CD4-positive, alpha-beta T cell treated with Interleukin-10 for 1 hour (primary cell): ENCODE measurements around the gene TBC1D9B.

Source experiments
- DNase-seq: peaks from one replicate; pipeline ENCODE4 v3.0.0-alpha.2; 2020

TBC1D9B gene

DNA sequence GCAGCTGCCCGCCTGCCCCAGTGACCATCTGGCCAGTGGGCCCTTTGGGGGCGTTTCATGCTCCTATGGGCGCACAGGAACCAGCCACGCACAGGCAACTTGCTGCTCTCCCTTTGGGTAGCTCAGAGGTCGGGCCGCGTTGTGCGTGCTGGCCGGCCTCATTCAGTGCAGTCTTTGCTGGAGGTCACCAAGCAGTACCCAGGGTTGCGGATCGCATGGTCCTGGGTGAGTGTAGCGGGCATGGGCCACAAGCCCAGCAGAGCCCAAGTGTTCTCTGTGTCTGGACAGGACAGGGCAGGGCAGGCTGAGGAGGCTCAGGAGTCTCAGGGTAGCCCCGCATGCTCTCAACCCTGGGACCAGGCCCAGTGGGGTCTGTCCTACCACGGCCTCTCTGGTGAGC, 39.2 kb downstream of the TBC1D9B start:
- DNase-seq = no peak

DNA sequence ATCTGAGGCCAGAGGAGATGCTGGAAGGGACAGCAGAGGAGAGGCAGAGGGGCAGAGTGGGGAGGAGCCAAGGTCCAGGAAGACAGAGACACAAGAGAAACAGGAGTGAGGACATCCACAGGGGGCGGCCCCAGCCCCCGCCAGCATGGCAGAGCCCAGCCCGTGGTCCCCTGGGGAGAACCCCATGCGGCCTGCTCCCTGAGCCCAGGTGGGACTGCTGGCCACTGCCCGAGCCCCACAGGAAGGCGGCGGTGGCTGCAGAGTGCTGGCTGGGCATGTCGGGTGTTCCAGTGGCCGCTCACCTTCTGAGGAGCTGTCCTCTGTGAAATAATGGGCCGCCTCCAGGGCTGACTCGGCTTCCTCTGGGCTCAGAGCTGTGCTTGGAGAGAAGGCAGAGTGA, 40.2 kb downstream of the TBC1D9B start:
- DNase-seq = no peak

DNA sequence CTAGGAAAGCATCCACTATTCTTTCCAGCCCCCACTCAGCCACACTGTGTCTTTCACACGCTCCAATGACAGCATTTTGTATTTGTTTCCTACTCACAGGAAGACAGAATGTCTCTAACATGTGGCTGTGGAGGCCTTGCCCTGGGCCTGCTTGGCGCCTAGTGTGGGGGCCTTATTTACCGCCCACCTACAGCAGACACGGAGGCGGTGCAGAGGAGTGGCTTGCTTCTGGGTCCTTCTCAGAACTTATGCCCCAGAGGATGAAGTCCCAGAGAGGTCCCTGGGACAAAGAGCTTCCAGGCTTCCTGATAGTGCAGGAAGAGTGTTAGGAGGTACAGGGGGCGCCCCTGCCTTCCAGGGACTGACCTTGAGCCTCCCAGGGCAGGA, 40.6 kb downstream of the TBC1D9B start:
- DNase-seq = no peak

DNA sequence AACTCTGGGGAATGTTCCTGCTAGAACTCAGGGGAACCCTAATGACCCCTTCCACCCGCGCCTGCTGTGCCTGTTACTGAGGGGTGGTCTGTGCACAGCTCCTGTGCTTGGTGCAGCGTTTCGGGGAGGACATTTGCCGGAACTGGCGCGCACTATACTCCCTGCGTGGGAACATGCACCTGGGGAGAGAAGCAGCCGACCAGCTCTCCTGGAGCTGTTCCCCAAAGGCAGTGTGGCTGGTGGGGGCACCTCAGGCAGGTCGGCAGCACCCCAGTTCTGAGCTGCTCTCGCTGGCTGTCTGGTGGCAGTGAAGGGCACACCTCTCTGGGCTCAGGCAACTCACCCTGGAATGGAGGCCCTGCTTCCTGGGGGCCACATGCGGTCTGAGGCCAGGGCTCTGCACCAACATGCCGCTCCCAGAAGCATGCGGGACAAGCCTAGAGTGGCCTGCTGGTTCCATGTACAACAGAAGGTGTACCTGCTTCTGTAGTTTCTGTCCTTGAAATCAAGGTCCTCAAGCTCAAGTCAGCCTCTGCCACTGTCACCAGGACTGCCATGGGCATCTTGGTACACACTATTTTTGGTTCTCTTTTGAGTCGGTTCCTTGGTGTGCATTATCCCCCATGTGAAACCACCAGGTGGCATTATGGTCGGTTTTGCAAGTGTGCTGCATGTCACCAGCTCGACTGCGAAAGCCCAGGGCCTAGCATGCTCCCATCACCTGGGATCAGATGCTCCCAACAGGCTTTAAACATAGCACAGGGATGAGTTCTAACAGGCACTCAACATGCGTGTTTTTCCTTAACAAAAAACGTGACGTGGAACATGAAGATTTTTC, 41.2 kb downstream of the TBC1D9B start:
- DNase-seq = no peak

DNA sequence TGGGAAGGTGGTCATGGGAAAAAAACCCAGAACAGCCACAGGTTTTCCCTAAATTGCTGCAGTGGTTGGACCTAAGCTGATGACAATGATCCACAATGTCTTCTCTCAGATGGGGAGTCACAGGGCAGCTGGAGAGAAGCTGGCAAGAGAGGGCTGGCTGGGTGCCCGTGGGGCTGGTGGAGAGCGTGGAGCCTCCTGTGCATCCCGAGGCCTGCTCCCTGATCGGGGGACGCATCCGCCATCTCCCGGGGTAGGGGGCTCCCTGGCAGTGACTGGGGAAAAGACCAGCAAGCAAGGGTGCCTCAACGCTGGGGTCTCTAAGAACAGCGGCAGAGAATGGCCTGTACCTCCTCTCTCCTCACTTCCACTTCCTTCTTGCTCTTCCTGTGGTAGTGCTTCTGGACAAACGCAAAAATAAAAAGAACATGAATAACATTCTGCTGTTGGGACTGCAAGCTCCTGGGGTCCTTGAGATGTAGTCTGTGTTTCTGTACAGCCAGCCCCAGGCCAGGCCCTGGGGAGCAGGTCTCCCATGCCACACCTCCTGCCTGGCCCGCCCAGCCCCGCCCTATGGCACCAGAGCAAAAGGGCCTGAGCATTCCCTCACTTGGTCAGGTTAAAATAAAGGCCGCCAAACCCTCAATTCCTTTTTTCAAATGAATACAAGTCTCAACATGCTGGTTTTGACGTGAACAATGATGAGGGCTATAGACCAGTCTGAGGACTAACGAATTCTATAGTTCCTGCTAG, 42.0 kb downstream of the TBC1D9B start:
- no peak for DNase-seq

DNA sequence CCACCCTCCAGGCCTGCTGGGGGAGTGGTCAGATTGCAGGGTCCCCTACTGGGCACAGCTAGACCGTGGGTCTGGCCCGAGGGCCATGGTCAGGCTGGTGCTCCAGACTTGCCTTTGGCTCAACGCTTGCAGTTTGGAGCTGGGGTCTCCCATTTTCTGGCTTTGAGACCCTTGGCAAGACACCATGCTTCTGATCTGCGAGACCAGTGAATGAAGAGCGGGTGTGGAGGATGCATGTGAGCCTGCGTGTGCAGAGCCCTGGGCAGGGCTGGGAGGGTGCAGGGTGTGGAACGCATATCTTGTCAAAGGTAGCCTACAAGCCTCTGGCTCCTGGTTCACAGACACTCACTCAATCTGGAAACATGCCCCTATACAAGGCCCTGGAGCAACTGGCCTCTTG, 43.0 kb downstream of the TBC1D9B start:
- no peak for DNase-seq

DNA sequence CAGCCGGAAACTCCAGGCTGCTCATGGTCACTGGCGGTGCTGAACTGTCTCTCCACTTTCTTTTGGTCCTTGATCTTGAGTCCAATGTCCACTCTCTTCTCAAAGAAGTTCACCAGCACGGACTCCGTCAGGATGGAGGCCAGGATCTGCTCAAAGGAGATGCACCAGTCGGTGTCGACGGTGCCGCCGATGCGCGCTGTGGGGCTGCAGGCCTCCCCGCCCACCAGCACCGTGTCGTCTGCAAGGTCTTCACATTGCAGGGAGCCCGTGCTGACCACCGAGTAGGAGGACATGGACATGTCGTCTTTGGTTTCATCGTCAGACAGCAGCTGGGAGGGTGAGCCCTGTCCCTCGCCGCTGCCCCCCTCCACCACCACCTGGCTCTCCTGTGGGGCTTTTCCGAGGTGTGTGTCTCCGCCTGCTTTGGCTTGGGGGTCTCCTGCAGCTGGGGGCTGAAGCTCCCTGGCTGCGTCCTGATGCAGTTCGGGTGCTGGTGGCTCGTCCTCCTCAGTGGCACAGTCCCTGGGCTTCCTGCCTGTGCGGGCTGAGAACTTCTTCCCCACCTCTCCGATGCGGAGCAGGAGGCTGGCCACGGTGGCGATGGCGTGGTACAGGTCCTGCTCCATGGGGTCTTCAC, 44.1 kb downstream of the TBC1D9B start:
- no peak for DNase-seq

DNA sequence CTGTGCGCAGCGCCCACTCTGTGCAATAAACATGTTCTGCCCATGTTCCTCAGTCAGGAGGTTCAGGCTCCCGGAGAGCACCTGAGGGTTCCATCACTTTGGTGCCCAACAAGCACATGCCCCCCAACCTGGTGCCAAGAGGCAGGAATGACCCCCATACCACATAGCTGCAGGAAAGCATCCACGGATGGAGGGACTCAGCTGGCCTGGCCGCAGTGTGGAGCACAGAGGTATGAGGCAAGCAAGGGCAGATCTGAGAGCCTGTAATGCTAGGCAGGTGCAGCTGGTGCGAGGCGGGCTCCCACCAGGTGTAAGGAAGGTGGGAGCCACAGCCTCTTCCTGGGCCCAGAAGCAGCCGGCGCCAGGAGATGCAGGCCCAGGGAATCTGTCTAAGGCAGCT, 44.8 kb downstream of the TBC1D9B start:
- DNase-seq = no peak

DNA sequence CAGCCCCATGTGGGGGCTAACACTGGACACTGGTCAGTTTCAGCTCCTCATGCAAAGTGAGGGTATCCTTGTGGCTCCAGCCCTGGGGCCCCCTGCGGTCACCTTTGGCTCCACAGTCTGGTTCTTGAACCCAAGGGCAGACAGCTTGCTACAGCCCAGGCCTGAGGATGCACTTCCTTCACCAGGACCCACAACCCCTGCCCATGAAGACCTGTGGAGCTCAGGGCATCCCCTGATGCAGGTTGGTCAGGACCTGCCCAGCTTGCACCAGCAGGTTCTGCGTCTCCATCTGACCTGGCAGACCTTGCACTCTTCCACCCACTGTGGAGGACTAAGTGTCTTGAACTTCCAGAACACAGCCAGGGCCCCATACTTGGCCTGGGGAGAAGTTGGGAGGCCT, 45.4 kb downstream of the TBC1D9B start:
- DNase-seq = no peak

DNA sequence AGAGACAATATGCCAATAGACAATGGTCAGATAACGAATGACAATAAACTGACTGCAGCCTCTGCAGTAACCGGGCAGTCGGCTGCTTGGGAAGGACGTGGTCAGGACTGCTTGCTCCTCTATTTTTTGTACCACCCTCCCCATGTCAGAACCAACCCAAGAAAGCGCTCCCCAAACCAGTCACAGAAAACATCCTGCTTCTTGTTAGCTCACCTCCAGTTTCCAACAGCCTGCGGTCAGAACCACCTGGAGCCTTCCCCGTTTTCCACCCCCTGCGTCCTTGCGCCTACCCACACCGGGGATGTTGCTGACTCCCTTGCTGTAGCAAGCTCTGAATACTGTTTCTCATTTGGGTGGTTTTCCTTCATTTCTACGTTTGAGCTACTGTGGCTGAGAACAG, 47.4 kb downstream of the TBC1D9B start:
- no peak for DNase-seq

DNA sequence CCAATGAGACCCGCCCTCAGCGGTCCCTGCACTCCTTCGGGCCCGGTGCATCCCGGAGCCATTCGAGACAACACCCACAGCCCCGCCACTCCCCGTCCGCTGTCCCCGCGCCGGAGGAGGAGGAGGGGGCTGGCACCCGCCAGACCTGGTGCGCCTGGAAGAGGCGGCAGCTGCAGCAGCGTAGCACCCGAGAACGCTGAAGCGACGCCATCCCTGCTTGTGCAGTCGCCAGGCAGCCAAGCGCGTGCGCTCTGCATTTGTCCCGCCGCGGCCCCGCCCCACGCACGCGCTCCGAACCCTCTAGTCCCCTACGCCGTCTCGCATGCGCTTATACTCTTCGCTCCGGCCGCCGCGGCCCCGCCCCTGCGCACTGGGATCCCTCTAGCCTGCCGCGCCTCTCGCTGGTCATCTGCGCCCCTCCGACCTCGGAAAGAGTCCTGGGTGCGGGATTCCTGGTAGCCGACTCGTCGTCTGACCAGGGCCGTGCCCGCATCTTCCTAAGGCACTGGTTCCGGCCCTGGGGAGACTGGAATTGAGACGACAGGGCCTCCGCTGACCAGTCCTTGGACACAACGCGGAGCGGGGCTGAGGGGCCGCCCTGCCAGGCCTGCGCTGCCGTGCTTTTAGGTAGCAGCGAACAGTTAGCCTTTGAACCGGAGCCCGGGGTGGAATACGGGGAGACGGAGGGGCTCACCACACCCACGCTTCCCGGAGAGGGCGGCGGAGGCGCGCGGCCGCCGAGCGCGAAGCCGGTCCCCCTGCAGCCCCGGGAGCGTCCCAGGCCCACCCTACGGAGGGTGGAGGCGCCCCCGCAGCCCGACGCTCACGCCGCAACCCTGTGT, 48.9 kb downstream of the TBC1D9B start, which contains the start of gene MRNIP:
Gene MRNIP (minus strand): TSS at position 232 of the 842 bp plus-strand sequence. CDS start 21 bp downstream, at position 211.
- peak; percentile 88 for DNase-seq

DNA sequence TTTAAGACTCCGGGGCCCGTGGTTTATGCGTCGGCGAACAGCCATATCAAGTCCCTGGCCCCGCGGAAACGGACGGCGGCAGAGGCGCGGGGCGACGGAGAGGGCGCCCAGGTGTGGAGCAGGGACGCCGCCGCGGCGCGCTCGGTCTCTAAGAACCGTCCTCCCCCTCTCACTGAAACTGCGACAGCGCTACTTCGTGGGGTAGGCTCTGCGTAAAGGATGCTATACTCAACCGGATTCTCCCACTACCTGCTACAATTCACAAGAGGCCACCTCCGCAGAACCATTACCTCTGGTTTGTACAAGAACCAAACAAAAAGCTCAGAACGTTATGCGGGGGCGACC, 49.5 kb downstream of the TBC1D9B start:
- DNase-seq = peak; percentile 52

DNA sequence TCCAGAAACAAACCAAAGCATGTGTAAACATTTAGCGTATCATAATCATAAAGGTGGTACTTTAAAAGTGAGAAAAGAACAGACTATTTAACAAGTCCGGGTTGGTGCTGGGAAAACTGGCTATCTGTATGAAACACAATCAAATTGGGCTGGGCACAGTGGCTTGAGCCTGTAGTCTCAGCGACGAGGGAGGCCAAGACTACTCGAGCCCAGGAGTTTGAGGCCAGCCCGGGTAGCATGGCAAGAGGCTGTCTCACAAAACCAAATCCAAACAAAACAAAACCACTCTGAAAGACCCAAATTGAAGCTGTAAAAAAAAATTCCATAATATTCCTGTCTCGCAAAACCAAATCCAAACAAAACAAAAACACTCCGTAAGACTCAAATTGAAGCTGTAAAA, 53.3 kb downstream of the TBC1D9B start:
- no peak for DNase-seq

DNA sequence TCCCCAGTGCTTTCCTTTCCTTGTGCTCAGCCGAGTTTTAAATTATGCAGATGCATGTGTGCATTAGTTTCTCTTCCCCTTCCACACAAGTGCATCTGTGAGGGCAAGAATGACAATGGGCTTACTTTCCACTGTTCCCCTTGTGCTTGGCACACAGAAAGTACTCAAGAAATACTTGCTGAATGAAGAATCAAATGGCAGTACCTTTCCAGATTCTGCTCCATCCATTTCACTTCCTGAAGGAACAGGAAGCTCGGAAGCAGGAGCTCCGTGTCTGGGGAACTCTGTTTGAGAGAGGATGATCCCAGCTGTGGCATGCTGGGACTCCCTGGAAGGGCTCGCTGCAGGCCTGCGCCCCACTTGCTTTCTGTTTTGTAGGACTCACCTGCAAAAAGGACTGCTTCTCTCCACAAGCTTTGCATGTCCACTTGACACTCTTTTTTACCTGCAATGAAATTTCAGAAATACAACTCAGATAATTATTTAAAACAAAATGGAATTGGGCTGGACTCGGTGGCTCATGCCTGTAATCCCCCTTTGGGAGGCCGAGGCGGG, 54.6 kb downstream of the TBC1D9B start:
- DNase-seq = no peak

DNA sequence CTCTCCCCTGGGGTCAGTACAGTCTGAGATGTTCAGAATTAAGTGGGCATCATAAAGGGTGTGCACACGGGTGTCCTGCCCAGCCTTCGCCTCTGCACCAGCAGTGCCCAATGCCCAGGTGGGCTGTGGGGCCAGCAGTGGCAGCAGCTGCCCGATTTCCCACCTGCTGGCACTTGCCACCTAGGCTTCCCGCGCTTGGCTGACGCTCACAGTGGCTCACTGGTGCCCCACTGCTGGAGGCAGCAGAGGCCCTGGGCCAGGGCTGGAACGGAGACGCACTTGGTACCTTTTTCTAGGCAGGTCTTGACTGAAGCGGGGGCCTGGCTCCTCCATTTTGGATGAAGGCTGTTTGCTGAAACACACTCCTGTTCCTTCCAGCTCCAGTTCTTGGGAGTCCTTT, 66.1 kb downstream of the TBC1D9B start:
- DNase-seq = no peak

DNA sequence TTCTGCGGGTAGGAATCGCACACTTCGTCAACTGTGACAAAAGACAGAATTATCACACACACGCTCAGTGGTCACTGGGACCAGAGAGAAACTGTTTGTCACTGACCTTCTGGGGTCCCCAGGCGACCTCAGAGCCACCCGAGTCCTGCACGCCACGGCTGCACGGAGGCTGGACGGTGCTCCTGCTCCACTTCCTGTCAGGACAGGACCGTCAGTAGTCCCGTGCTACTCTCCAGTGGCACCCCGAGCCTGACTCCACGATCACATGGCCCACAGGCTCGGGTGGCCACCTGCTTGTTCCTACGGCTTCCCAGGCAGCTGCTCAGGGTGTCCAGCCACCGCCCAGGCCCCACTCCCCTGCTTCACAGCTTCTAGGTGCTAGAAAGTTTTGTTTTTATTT, 66.9 kb downstream of the TBC1D9B start:
- no peak for DNase-seq

DNA sequence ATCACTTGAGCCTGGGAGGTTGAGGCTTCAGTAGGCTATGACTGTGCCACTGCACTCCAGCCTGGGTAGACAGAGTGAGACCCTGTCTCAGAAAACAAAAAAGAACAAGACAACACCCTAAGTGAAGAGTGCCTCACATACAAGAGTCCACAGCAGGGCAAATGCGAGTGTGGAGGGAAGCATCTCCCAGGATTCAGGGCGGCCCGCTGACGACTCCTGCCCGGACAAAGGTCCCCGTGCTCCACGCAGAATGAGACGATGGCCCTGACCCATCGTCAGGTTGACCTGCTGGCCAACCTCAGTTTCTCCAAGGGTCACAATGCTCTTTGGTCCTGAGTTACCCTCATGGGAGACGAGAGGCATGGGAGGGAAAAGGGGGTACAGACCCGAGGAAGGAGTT, 67.4 kb downstream of the TBC1D9B start:
- no peak for DNase-seq

DNA sequence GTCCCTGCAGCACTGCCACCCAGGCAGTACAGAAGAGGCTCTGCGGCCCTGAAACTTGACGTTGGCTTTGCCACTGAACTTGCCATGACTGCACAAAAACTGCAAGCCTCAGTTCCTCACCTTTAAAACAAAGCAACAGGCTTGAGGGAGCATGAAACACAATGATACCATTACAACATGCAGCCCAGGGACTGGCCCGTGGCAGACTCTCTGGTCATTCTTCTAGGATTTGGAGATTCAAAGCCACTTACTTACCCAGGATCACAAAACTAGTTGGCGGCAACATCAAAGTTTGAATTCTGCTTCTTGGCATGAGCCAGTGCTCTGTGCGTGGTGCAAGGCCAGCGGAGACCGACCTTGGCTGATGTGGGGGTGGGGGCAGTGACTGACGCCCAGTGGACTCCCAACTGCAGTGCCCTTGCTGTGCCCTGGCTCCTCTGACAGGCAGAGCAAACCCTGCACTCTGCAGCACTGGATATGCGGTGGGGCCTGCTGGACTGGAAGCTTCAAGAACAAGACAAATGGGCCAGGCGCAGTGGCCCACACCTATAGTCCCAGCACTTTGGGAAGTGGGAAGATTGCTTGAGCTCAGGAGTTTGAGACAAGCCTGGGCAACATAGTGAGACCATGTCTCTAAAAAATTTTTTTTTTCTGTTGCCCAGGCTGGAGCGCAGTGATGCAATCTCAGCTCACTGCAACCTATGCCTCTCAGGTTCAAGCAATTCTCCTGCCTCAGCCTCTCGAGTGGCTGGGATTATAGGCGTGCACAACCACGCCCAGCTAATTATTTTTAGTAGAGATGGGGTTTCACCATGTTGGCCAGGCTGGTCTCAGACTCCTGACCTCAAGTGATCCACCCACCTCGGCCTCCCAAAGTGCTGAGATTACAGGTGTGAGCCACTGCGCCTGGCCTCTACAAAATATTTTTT, 68.1 kb downstream of the TBC1D9B start:
- DNase-seq = no peak

DNA sequence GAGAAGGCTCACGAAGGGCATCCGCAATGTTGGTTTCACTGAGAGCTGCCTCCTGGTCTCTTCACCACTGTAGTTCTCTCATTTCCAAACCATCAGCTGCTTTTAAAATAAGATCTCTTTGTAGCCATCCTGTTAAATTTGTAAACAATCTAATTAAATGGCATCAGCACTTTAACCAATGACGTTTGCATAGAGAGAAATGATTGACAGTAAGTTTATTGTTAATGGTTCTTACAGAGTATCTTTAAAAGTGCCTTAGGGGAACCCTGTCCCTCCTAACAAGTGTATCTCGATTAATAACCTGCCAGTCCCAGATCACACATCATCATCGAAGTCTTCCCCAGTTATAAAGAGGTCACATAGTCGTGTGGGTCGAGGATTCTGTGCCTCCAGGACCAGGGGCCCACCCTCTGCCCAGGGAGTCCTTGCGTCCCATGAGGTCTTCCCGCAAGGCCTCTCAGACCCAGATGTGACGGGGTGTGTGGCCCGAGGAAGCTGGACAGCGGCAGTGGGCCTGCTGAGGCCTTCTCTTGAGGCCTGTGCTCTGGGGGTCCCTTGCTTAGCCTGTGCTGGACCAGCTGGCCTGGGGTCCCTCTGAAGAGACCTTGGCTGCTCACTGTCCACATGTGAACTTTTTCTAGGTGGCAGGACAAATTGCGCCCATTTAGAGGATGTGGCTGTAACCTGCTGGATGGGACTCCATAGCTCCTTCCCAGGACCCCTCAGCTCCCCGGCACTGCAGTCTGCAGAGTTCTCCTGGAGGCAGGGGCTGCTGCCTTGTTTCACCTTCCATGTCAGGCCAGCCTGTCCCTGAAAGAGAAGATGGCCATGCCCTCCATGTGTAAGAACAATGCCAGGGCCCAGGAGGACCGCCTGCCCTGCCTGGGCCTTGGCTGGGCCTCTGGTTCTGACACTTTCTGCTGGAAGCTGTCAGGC, 70.4 kb downstream of the TBC1D9B start:
- no peak for DNase-seq
